ENCODE measurements around the gene TFEB.
"Not testable (repeated sequence)": the region's sequence is repeated elsewhere in the genome, so short reads cannot be mapped to it uniquely, and the experiment has no call there.

The TFEB gene

DNA sequence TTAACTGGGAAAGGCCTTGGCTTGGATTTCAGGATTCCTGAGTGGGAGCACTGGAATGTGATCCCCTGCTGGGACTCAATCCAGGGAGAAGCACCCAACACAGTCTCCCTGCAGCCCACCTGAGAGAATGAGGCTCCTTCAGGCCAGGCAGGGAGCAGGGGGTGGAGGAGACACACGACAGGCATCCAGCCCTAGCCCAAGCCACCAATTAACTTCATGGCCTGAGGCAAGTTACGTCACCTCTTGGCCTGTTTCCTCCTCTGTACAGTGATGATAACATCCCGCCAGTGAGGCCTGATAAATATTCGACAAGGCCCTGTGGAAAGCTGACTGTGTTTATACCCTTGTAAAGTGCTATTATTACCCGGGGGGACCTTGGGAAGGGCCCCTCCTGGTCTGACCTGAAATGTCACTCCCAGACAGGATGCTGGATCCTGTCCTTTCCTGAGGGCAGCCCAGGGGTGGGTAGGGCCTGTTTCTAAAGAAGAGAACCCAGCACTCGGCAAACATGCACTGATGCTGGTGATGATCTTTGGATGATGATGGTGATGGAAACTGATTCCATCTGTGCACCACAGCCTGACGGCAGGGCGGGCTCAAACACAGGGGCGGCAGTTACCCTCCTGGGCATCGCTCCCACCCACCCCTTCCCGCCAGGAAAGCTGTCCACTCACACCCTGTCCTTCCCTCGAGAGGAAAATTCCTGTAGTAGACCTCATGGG, 31.9 kb upstream of the TFEB start:
- peaks cover 9% of the 10 kb centered on the region for H3K36me3 ChIP-seq (ENCODE audit: control insufficient read depth, low read length)
- no peaks in the 10 kb centered on the region for H3K79me2 ChIP-seq (ENCODE audit: control insufficient read depth, low read length)
- H3K27ac ChIP-seq (ENCODE audit: low read depth, low read length), result no peak overlapping the region
- TF ChIP-seq, protein P1, sequence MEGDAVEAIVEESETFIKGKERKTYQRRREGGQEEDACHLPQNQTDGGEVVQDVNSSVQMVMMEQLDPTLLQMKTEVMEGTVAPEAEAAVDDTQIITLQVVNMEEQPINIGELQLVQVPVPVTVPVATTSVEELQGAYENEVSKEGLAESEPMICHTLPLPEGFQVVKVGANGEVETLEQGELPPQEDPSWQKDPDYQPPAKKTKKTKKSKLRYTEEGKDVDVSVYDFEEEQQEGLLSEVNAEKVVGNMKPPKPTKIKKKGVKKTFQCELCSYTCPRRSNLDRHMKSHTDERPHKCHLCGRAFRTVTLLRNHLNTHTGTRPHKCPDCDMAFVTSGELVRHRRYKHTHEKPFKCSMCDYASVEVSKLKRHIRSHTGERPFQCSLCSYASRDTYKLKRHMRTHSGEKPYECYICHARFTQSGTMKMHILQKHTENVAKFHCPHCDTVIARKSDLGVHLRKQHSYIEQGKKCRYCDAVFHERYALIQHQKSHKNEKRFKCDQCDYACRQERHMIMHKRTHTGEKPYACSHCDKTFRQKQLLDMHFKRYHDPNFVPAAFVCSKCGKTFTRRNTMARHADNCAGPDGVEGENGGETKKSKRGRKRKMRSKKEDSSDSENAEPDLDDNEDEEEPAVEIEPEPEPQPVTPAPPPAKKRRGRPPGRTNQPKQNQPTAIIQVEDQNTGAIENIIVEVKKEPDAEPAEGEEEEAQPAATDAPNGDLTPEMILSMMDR (IDR thresholded peaks at IDR 0.05; ENCODE audit: low read depth, low read length, poor library complexity, severe bottlenecking), result no peak
- TF ChIP-seq EZH2phosphoT487 (IDR thresholded peaks at IDR 0.05; ENCODE audit: borderline replicate concordance, low read length), result no peak
- no peaks in the 10 kb centered on the region for H3K9me2 ChIP-seq (replicated peaks; ENCODE audit: control insufficient read depth, low read length)
- H3F3A ChIP-seq (ENCODE audit: control insufficient read depth, insufficient read depth), result no peaks in the 10 kb centered on the region
- no peaks in the 10 kb centered on the region for H3K27me3 ChIP-seq (ENCODE audit: control insufficient read depth, low read length)
- no peaks in the 10 kb centered on the region for H3K9me3 ChIP-seq (ENCODE audit: control insufficient read depth, insufficient read depth, low read length)
- H3K4me1 ChIP-seq (ENCODE audit: control insufficient read depth, low read length), result peaks cover 5% of the 10 kb centered on the region; the same call in 1 of the 2 replicates
- H3K4me2 ChIP-seq (ENCODE audit: low read length), result no peak overlapping the region
- no peak overlapping the region for H3K4me3 ChIP-seq (ENCODE audit: low read length)
- H4K20me1 ChIP-seq (ENCODE audit: control insufficient read depth, insufficient read depth, low read depth, low read length), result no peaks in the 10 kb centered on the region

DNA sequence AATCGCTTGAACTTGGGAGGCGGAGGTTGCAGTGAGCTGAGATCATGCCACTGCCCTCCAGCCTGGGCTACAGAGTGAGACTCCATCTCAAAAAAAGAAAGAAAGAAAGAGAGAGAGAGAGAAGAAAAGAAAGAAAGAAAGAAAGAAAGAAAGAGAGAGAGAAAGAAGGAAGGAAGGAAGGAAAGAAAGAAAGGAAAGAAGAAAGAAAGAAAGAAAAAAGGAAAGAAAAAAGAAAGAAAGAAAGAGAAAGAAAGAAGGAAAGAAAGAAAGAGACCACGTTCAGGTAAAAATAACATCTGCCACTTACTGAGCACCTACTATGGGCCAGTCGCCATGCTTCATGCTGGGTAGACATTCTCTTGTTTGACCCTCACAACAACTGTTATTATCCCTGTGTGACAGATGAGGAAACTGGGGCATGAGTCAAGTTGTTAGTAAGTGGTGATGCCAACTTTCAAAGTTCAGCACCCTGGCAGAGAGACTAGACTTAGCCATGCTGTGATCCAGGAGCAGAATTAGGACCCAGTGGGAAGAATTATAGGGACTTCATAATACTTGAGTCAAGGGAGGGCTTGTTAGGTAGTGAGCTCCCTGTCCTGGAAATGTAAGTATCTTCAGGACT, 30.7 kb upstream of the TFEB start:
- not testable (repeated sequence) for H3K27ac ChIP-seq (ENCODE audit: low read depth, low read length); H4K20me1 ChIP-seq (ENCODE audit: control insufficient read depth, insufficient read depth, low read depth, low read length); H3K4me1 ChIP-seq (ENCODE audit: control insufficient read depth, low read length); H3K4me3 ChIP-seq (ENCODE audit: low read length); H3K9me2 ChIP-seq (replicated peaks; ENCODE audit: control insufficient read depth, low read length); H3K9me3 ChIP-seq (ENCODE audit: control insufficient read depth, insufficient read depth, low read length); H3K27me3 ChIP-seq (ENCODE audit: control insufficient read depth, low read length); H3K4me2 ChIP-seq (ENCODE audit: low read length); H3K79me2 ChIP-seq (ENCODE audit: control insufficient read depth, low read length); H3F3A ChIP-seq (ENCODE audit: control insufficient read depth, insufficient read depth); H3K36me3 ChIP-seq (ENCODE audit: control insufficient read depth, low read length)

DNA sequence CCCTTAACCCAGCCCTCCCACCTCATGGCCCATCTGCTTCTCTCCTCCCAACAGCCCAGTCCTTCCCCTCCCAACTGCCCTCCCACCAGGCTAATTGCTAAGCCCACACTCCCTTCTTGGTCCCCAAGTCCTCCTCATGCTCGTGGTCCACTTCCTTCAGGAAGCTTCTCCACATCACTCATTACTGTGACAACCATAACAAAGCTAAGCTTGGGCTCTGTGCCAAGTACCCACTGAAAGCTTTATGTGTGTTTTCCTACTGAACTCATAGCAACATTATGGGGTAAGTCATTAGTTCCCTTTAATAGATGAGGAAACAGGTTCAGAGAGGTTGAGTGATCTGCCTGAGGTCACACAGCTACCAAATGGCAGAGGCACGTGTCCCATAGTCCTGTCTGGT, 28.1 kb upstream of the TFEB start:
- H3K4me2 ChIP-seq (ENCODE audit: low read length), result no peak overlapping the region
- no peaks in the 10 kb centered on the region for H3K9me2 ChIP-seq (replicated peaks; ENCODE audit: control insufficient read depth, low read length)
- H3K4me1 ChIP-seq (ENCODE audit: control insufficient read depth, low read length), result peaks cover 5% of the 10 kb centered on the region; the same call in 1 of the 2 replicates
- no peaks in the 10 kb centered on the region for H3K79me2 ChIP-seq (ENCODE audit: control insufficient read depth, low read length)
- H3K27ac ChIP-seq (ENCODE audit: low read depth, low read length), result no peak overlapping the region
- no peaks in the 10 kb centered on the region for H3K36me3 ChIP-seq (ENCODE audit: control insufficient read depth, low read length)
- H3K27me3 ChIP-seq (ENCODE audit: control insufficient read depth, low read length), result no peaks in the 10 kb centered on the region
- no peak overlapping the region for H3K4me3 ChIP-seq (ENCODE audit: low read length)
- no peak for TF ChIP-seq EZH2phosphoT487 (IDR thresholded peaks at IDR 0.05; ENCODE audit: borderline replicate concordance, low read length)
- TF ChIP-seq, protein P1 (IDR thresholded peaks at IDR 0.05; ENCODE audit: low read depth, low read length, poor library complexity, severe bottlenecking), result no peak
- H3K9me3 ChIP-seq (ENCODE audit: control insufficient read depth, insufficient read depth, low read length), result no peaks in the 10 kb centered on the region
- no peaks in the 10 kb centered on the region for H3F3A ChIP-seq (ENCODE audit: control insufficient read depth, insufficient read depth)
- H4K20me1 ChIP-seq (ENCODE audit: control insufficient read depth, insufficient read depth, low read depth, low read length), result no peaks in the 10 kb centered on the region

DNA sequence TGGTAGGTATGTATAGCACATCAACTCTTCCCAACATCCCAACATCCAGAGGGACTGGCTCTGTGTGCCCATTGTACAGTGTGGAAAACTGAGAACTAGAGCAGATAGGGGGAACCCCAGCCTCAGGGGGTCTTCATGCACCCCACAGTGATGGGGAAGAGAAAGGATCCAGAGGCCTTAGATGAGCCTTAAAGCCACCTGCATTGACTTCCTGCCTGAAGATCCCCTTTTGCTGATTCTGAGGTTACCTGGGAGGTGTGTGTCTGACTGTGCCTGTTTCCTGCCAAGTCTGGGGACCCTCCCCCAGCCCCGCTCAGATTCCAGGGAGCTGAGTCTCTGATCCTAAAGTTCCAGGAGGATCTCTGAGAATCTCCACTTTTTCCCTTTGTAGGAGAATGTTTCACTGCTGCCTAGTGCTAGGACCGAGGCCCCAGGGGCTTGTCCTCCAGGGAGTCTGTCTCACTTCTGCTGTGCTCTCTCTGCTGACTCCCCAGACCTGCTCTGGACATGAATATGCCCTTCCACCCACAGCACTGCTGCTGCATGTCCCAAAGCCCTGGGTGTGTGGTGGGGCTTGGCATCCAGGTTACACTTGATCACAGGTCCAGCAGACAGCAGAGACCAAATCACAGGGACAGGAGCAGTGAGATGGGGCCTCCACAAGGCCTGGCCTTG, 24.6 kb upstream of the TFEB start:
- Histone ChIP-seq H3K27me3 (ENCODE audit: control insufficient read depth, low read length) (peaks cover 10% of the 10 kb centered on the region), H3K9me2 (replicated peaks; ENCODE audit: control insufficient read depth, low read length) (no peaks in the 10 kb centered on the region), H3K27ac (ENCODE audit: low read depth, low read length) (no peak overlapping the region), H3K79me2 (ENCODE audit: control insufficient read depth, low read length) (no peaks in the 10 kb centered on the region), H4K20me1 (ENCODE audit: control insufficient read depth, insufficient read depth, low read depth, low read length) (no peaks in the 10 kb centered on the region), H3K9me3 (ENCODE audit: control insufficient read depth, insufficient read depth, low read length) (no peaks in the 10 kb centered on the region), H3F3A (ENCODE audit: control insufficient read depth, insufficient read depth) (no peaks in the 10 kb centered on the region), H3K36me3 (ENCODE audit: control insufficient read depth, low read length) (no peaks in the 10 kb centered on the region), H3K4me3 (ENCODE audit: low read length) (no peak overlapping the region), H3K4me2 (ENCODE audit: low read length) (no peak overlapping the region), H3K4me1 (ENCODE audit: control insufficient read depth, low read length) (peaks cover 5% of the 10 kb centered on the region; the same call in 1 of the 2 replicates)
- no peak for TF ChIP-seq EZH2phosphoT487 (IDR thresholded peaks at IDR 0.05; ENCODE audit: borderline replicate concordance, low read length)
- TF ChIP-seq, protein P1 (IDR thresholded peaks at IDR 0.05; ENCODE audit: low read depth, low read length, poor library complexity, severe bottlenecking), result no peak

Measured in DOHH2 (cell line).